KMS-11 (cell line): ENCODE measurements around the gene KMT2B.

Experiments
- H2AFZ ChIP-seq: fragments of 200-600 bp; sonication (generic); 2 replicates; pipeline ENCODE4 v1.6.1; 2016; ENCODE audit warnings: antibody characterized with exemption, mixed run types, low read depth
- H3K27ac ChIP-seq: fragments of 200-600 bp; sonication (generic); 2 replicates; pipeline ENCODE4 v1.6.1; 2016; ENCODE audit warnings: mild to moderate bottlenecking, mixed run types
- H3K27me3 ChIP-seq: fragments of 200-600 bp; sonication (generic); 2 replicates; pipeline ENCODE4 v1.6.1; 2017; ENCODE audit warnings: mild to moderate bottlenecking, low read depth, mixed run types, moderate library complexity; ENCODE audit not compliant: insufficient read depth
- H3K36me3 ChIP-seq: fragments of 200-600 bp; sonication (generic); 2 replicates; pipeline ENCODE4 v1.6.1; 2017; ENCODE audit warnings: mild to moderate bottlenecking, mixed run types; ENCODE audit not compliant: insufficient read depth
- H3K4me1 ChIP-seq: fragments of 200-600 bp; sonication (generic); 2 replicates; pipeline ENCODE4 v1.6.1; 2016; ENCODE audit warnings: mild to moderate bottlenecking, low read depth, mixed run types; ENCODE audit not compliant: poor library complexity, severe bottlenecking
- H3K4me2 ChIP-seq: fragments of 200-600 bp; sonication (generic); 2 replicates; pipeline ENCODE4 v1.7.0; 2016; ENCODE audit warnings: mild to moderate bottlenecking, mixed run types
- H3K4me3 ChIP-seq: fragments of 200-600 bp; sonication (generic); IDR thresholded peaks from 2 replicates; pipeline ENCODE4 v1.6.1; 2017; ENCODE audit warnings: low read depth, low read length, mixed read lengths; ENCODE audit not compliant: insufficient read depth
- H3K79me2 ChIP-seq: fragments of 200-600 bp; sonication (generic); 2 replicates; pipeline ENCODE4 v1.6.1; 2016; ENCODE audit warnings: low read depth, mixed run types; ENCODE audit not compliant: insufficient read depth
- H3K9ac ChIP-seq: fragments of 200-600 bp; sonication (generic); 2 replicates; pipeline ENCODE4 v1.6.1; 2016; ENCODE audit warnings: mild to moderate bottlenecking, mixed run types
- H4K20me1 ChIP-seq: fragments of 200-600 bp; sonication (generic); 2 replicates; pipeline ENCODE4 v1.6.1; 2016; ENCODE audit warnings: mild to moderate bottlenecking, mixed run types; ENCODE audit not compliant: insufficient read depth
- TF ChIP-seq, protein P1 (sequence below): fragments of 200-600 bp; sonication (generic); conservative IDR thresholded peaks from 2 replicates; pipeline ENCODE4 v1.6.1; 2017; ENCODE audit warnings: low read depth, mild to moderate bottlenecking, antibody characterized with exemption, low read length, moderate library complexity, mixed read lengths

Gene KMT2B

DNA sequence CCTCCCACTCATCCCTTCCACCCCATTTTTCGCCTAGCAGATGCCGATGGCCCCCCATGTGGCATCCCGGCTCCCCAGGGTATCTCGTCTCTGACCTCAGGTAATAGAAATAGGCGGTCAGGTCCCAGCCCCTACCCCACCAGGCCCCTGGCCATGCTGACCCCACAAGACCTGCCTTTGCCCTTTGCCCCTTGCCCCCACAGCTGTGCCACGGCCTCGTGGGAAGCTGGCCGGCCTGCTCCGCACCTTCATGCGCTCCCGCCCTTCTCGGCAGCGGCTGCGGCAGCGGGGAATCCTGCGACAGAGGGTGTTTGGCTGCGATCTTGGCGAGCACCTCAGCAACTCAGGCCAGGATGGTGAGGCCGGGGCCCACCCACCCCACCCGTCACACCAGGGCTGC is 62.9 kb downstream of the KMT2B start:
- 0 out of 2 replicates have a peak, but pooled peaks cover 8% of the 10 kb centered on the region for H3K79me2 ChIP-seq
- TF ChIP-seq, protein P1, sequence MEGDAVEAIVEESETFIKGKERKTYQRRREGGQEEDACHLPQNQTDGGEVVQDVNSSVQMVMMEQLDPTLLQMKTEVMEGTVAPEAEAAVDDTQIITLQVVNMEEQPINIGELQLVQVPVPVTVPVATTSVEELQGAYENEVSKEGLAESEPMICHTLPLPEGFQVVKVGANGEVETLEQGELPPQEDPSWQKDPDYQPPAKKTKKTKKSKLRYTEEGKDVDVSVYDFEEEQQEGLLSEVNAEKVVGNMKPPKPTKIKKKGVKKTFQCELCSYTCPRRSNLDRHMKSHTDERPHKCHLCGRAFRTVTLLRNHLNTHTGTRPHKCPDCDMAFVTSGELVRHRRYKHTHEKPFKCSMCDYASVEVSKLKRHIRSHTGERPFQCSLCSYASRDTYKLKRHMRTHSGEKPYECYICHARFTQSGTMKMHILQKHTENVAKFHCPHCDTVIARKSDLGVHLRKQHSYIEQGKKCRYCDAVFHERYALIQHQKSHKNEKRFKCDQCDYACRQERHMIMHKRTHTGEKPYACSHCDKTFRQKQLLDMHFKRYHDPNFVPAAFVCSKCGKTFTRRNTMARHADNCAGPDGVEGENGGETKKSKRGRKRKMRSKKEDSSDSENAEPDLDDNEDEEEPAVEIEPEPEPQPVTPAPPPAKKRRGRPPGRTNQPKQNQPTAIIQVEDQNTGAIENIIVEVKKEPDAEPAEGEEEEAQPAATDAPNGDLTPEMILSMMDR = no peak
- H4K20me1 ChIP-seq = no peaks in the 10 kb centered on the region
- no peaks in the 10 kb centered on the region for H3K36me3 ChIP-seq
- H2AFZ ChIP-seq = no peak overlapping the region
- H3K4me2 ChIP-seq = no peak overlapping the region
- H3K4me3 ChIP-seq = no peak overlapping the region
- no peak overlapping the region for H3K27ac ChIP-seq
- H3K9ac ChIP-seq = no peak overlapping the region
- peaks cover 7% of the 10 kb centered on the region for H3K4me1 ChIP-seq
- no peaks in the 10 kb centered on the region for H3K27me3 ChIP-seq

DNA sequence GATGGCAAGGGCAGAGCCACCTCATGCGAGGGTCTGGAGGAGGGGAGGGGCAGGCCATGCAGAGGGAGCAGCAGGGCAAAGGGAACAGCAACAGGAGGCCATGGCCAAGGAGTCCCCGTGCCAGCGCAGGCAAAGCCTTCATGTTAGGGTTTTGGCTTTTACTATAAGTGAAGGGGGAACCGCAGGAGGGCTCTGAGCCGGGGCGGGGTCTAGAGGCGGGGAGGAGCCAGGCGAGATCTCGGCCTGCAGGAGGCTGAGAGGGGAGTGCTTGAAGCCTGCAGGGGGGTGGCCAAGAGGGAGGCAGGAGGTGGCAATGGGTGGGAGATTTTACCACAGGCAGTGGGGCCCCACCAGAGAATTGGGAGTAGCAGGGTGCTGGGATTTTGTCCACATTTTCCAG is 63.8 kb downstream of the KMT2B start:
- Histone ChIP-seq H4K20me1 (no peaks in the 10 kb centered on the region), H3K27ac (no peak overlapping the region), H2AFZ (no peak overlapping the region), H3K36me3 (no peaks in the 10 kb centered on the region), H3K4me2 (no peak overlapping the region), H3K4me3 (no peak overlapping the region), H3K79me2 (0 out of 2 replicates have a peak, but pooled peaks cover 2% of the 10 kb centered on the region), H3K27me3 (no peaks in the 10 kb centered on the region), H3K9ac (no peak overlapping the region), H3K4me1 (no peaks in the 10 kb centered on the region)
- TF ChIP-seq, protein P1 = no peak

DNA sequence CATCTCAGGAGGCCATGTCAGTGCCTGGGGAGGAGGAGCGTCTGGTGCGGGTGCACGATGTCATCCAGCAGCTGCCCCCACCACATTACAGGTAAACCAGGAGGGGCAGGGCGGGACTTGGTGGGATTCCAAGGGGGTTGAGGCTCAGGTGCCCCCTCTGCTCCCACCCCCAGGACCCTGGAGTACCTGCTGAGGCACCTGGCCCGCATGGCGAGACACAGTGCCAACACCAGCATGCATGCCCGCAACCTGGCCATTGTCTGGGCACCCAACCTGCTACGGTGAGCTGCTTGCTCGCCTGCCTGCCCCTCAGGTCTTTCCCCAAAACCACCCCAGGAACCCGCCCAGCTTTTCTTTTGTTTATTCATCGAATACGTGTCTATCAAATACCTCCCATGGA is 64.8 kb downstream of the KMT2B start:
- no peak overlapping the region for H2AFZ ChIP-seq
- no peaks in the 10 kb centered on the region for H3K27me3 ChIP-seq
- H3K79me2 ChIP-seq = no peaks in the 10 kb centered on the region
- no peaks in the 10 kb centered on the region for H3K4me1 ChIP-seq
- no peaks in the 10 kb centered on the region for H4K20me1 ChIP-seq
- no peak overlapping the region for H3K9ac ChIP-seq
- TF ChIP-seq, protein P1 = no peak
- H3K36me3 ChIP-seq = no peaks in the 10 kb centered on the region
- H3K4me3 ChIP-seq = no peak overlapping the region
- H3K4me2 ChIP-seq = no peak overlapping the region
- no peak overlapping the region for H3K27ac ChIP-seq

DNA sequence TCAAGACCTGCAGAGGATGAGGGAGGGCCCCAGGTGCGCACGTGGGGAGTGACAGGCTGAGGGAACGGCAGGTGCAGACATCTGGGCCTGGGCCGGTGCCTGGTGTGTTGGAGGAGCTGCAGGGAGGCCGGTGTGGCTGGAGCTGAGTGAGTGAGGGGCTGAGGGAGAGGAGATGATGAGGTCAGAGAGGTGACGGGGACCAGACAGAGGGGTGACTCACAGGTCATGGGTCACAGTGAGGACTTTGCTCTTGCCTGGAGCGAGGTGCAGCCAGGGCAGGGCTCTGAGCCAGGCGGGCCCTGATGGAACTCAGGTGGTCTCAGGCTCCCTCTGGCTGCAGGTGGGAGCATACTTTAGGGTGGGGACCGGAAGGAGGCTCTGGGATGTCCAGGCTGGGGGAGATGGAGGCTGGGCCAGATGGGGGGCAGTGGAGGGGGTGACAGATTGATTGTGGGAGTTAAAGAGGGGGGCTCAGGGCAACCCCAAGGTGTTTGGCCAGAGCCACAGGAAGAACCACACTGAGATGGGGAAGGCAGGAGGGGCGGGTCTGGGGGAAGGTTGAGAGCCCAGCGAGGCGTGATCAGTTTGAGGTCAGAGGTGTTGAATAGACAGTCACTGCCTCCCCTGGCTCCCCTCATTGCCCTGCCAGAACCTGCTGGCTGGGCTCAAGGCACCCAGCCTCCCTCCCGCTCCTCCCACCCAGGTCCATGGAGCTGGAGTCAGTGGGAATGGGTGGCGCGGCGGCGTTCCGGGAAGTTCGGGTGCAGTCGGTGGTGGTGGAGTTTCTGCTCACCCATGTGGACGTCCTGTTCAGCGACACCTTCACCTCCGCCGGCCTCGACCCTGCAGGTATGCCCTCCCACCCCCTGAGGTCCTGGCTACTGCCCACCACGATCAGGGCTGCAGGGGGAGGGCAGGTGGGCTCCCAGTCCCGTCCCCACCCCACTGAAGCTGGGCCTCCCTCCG is 65.9 kb downstream of the KMT2B start:
- Histone ChIP-seq H3K4me3 (no peak overlapping the region), H3K4me2 (no peak overlapping the region)

More for the DNA sequence above, 65.9 kb downstream of the KMT2B start:
- H3K27me3 ChIP-seq = no peaks in the 10 kb centered on the region
- no peaks in the 10 kb centered on the region for H4K20me1 ChIP-seq
- no peak overlapping the region for H2AFZ ChIP-seq
- no peak overlapping the region for H3K9ac ChIP-seq
- H3K4me1 ChIP-seq = no peaks in the 10 kb centered on the region
- no peaks in the 10 kb centered on the region for H3K36me3 ChIP-seq
- TF ChIP-seq, protein P1 = no peak
- no peak overlapping the region for H3K27ac ChIP-seq
- H3K79me2 ChIP-seq = no peaks in the 10 kb centered on the region
